Activated CD4-positive, alpha-beta T cell treated with anti-CD3 and anti-CD28 coated beads for 48 hours (primary cell): Measurements from ENCODE around the gene DPP6.

Source experiments
- DNase-seq: peaks from one replicate; pipeline ENCODE4 v3.0.0-alpha.2; 2020

The DPP6 gene

GRCh38 chr7:154255324-154255723 is 203.1 kb downstream of the DPP6 start:
- DNase-seq, result no peak

GRCh38 chr7:154256150-154256549 is 204.0 kb downstream of the DPP6 start:
- no peak for DNase-seq

- no peak for DNase-seq
Measured at GRCh38 chr7:154259396-154259795, 207.2 kb downstream of the DPP6 start.

DNA sequence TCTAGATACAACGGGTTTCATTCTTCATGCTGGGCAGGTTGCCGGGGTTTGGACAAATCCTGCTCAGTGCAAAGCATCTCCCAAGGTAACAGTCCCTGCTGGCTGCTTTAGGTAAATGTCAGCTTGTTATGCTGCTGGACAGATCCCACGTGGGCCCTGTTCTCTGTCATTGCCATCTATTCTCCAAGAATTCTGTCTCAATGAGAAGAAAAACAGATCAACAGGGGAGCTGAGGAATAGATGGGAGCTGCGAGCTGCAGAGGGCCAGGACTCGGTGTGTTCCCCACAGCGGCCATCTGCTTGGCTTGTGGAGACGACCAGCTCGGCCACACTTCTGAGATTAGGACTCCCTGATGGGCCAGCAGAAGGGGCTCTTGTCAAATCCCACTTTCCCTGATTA is 235.2 kb downstream of the DPP6 start:
- DNase-seq, result no peak

GRCh38 chr7:154289119-154289518 is 236.9 kb downstream of the DPP6 start:
- DNase-seq, result no peak

DNA sequence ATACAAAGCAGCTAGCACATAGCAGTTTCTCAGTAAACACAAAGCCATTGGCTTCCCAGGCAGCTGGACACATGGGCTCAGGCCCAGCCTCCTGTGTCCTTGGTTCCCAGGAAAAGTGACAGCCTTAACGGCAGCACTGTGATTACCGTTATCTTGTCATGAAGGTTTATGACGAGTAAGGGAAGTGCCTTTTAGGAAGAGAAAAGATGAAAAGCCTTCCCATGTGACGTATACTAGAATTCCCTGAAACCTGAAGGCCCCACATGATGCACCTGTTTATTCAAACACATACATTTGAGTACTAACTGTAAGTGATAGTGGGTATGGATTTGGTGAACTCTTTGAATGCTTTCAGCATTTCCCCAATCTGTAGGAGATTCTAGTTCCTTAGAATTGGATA is 244.2 kb downstream of the DPP6 start:
- no peak for DNase-seq

- no peak for DNase-seq
Measured at GRCh38 chr7:154299736-154300135, 247.5 kb downstream of the DPP6 start.

DNA sequence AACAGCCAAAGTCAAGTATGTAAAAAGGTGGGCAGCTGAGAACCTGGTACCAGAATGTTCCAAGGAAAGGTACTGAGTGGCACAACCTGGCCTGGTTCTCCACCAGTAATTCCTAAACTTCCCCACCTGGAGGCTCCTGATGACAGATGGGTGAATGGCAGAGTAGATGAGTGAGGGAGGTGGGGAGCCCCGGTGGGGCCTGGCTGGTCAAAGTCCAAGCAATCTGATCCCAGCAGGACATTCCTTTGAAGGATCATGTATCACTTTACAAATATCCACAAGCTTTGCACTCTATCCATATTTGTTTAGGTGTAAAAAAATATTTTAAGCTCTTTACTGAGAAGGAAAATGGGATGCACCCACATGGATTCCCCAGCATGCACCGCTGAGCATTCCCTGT is 250.2 kb downstream of the DPP6 start:
- no peak for DNase-seq

GRCh38 chr7:154304231-154304630 is 252.0 kb downstream of the DPP6 start:
- DNase-seq, result no peak

DNA sequence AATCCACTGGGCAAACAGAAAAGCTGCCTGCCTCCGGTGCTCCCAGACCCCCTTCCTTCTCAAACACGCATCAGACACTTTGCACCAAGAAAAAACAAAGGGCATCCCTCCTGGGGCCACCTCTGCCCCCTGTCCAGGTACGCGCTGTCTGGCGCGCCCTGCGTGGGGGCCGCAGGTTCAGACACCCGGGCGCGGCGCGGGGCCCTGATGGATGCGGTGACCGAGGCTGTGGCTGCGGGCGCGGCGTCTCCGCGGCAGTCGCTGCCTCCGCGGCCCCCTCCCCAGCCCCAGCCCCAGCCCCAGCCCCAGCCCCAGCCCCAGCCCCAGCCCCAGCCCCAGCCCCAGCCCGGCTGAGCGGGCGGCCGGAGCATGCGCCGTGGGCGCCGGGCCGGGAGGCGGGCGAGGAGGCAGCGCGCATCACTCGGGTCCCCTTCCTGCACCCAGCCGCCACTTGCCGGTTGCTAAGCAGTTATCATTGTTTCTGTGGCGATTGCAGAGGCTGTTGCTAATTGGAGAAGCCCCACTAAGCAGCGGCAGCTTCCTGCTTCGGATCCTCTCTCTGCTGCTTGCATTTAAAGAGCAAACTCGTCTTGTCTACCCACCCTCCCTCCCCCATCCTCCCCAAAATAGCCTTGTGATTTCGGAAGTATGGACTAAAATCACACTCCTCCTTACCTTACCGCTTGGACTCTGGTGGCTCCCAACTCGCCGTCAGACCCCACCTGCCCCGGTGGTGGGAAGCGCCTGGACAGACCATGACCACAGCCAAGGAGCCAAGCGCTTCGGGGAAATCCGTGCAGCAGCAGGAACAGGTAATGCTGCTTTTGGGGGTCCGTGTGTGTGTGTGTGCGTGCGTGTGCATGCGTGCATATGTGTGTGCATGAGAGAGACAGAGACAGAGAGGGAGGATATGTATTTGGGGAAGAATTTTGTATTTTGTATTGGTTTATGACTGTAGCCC is 252.8 kb downstream of the DPP6 start:
- no peak for DNase-seq

DNA sequence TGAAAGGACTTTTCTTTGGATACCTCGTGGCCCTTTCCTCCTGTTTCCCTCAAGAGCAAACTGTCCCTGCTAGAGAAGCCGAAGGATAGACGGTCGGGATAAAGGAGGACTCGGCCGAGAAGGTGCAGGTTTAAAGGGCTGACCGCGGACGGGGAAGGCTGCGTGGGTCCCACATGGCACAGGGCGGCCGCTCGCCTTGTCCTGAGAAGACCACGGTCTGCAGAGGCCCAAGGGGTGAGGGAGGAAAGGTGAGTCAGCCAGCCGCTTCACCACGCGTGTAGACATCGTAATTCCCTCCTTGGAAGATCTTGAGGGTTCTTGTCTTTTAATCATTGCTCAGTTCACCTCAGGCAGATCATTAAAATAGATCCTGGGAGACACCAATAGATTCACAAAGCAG is 253.8 kb downstream of the DPP6 start:
- DNase-seq, result no peak

DNA sequence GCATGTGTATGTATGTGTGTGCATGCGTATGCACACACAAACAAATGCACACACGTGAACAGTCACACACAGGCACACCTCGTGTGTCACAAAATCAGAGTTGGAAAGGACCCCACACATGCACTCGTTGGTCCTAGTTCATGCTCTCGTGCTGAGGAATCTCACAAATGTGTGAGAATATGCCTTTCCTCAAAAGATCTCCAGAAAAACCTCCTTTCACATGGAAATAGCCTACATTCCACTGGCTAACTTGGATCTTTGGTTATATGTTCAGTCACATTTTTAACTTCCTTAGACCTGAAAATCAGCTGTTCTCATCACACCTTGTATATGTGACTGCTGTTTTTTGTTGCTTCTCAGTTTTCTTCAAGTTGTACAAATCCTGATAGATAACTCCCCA is 256.7 kb downstream of the DPP6 start:
- DNase-seq, result no peak

DNA sequence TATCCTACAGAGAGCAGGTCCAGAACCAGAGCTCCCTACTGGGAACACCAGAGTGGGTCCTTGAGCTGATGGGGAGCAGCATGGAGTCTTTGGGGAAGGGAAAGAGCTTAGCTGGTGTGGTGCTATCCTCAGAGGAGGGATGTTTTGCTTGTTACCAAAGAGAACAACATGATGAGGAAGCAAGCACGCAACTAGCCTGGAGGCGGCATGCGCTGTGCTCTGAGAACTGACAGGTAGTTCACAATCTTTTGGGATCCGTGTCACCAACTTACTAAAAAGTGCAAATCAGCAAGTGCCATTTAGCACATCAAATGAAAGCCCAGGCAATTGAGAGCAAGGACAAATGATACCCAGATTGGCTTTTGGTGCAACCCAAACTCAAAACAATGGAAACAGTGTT is 257.9 kb downstream of the DPP6 start:
- no peak for DNase-seq

DNA sequence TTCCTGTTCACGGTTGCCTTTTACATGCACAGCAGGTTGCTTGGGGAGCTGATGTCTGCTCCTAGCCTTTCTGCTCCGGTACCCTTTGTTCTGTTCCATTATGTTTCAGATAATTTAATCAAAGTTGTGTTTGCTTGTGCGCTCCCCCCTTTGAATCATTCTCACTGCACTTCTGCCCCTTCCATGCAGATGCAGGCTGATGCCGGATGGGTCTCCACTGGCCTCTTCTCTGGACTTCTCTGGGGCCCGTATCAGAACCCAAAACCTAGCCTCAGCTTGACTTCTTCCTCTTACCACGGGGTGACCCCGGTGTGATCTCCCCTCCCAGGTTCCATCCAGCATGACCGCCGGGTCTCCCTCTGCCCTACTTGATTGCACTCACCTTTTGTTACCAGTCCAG is 272.0 kb downstream of the DPP6 start:
- no peak for DNase-seq

DNA sequence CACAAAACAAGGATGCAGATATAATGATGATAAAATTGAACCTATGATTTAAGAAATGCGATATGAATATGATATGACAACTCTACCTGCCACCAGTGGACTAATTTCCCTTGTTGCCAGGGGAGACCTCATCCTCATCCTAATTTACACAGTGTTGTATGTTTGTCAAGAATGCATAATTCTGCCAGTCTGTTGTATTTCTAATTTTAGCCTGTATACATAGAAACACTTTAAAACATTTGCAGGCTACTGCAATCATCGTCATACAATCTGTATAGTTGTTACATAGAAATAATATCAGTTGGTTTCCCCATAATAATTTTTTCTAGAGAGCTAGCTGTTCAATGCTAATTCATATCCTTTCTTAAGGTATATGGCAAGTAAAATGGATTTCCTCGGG is 274.2 kb downstream of the DPP6 start:
- no peak for DNase-seq

DNA sequence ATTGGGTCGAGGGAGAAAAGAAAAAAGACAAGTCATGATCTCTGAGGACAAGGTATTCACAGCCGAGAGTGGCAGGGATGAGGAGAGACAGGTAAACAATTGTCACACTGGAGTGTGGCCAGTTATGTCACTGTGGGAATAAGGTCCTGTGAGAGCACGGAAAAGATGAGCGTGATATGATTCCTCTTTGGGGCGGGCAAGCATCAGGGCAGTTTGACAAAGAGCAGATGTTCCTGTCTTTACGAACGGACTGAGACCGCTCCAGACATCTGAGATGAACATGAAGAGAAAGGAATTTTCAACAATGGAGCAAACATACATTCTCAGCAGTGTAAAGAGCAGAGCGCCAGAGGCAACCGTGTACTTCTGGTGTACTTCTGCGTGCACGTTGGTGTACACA is 278.1 kb downstream of the DPP6 start:
- no peak for DNase-seq

DNA sequence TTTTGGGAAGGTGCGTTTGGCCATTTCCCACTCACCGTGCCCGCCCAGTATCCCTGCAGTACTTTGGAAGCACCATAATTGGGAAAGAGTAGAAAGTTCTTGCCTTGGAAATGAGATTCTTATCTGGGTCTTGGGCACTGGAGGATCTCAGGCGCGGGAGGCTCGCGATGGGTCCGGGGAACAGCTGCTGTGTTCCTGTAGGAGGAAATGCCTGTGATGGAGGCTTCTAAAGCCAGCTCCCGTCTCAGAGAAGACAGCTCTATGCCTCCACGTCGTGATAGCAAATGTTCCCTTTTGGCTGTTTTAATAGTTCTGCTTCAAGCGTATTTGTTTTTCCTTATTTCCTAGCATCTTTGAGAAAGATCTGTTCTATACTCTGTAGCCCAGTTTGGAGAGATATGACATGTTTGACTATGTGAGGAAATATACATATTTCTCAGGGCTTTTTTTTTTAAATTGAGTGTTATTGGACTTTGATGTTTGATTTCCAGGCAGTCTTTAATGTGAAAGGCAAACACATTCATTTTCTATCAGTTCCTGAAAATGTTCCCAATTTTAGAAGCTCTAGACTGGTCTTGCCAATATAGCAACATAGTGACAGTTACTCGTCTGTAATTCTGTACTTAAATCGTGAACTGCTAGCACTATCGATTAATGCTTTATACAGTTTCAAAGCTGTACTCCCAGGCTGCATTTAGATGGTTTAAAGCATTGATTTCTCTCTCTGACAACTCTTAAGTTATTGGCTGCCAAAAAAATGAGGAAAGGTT is 280.8 kb downstream of the DPP6 start:
- no peak for DNase-seq

- no peak for DNase-seq
Measured at GRCh38 chr7:154336295-154336694, 284.1 kb downstream of the DPP6 start.

- DNase-seq, result no peak
Measured at GRCh38 chr7:154338701-154339506, 286.7 kb downstream of the DPP6 start.

GRCh38 chr7:154342971-154343633 is 290.9 kb downstream of the DPP6 start:
- DNase-seq, result no peak

GRCh38 chr7:154343778-154344412 is 291.7 kb downstream of the DPP6 start:
- DNase-seq, result no peak

GRCh38 chr7:154345093-154345492 is 292.9 kb downstream of the DPP6 start:
- no peak for DNase-seq
